Measurements from ENCODE around the gene SBF2.
"Not testable (repeated sequence)": the region's sequence is repeated elsewhere in the genome, so short reads cannot be mapped to it uniquely, and the experiment has no call there.

The SBF2 gene

GRCh38 chr11:10109806-10110205 is 184.2 kb downstream of the SBF2 start:
- no peak for DNase-seq

GRCh38 chr11:10108915-10109680 is 184.9 kb downstream of the SBF2 start:
- no peak for DNase-seq

GRCh38 chr11:10107497-10107896 is 186.5 kb downstream of the SBF2 start:
- DNase-seq: no peak

DNA sequence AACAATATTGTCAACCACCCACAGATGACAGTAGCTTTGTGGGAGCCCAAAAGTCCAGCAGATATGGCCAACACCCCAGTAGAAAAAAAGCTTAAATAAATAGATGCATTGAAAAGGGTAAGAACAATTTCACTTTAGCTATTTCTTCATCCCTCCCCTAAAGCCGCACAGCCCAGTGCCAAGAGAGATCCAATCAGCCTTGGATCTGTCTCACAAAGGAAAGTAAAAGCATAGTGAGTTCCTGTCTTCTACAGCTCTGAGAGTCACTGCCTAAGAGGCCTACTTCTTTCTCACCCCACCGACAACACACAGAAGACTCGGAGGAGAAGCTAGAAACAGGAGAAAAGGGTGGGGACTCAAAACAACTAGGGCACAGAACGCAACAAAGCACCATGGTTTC is 196.4 kb downstream of the SBF2 start:
- DNase-seq: no peak

- DNase-seq: peak in 1 of 2 donors; percentile 7
These were observed 197.0 kb downstream of the SBF2 start for GRCh38 chr11:10096987-10097386.

GRCh38 chr11:10095412-10096208 is 198.4 kb downstream of the SBF2 start:
- no peak for DNase-seq

- DNase-seq: no peak
These were observed 201.6 kb downstream of the SBF2 start for GRCh38 chr11:10092426-10092825.

- DNase-seq: peak in 1 of 2 donors; percentile 9
These were observed 202.5 kb downstream of the SBF2 start for GRCh38 chr11:10091314-10092045.

- not testable (repeated sequence) for DNase-seq
These were observed 206.1 kb downstream of the SBF2 start for GRCh38 chr11:10087923-10088225.

DNA sequence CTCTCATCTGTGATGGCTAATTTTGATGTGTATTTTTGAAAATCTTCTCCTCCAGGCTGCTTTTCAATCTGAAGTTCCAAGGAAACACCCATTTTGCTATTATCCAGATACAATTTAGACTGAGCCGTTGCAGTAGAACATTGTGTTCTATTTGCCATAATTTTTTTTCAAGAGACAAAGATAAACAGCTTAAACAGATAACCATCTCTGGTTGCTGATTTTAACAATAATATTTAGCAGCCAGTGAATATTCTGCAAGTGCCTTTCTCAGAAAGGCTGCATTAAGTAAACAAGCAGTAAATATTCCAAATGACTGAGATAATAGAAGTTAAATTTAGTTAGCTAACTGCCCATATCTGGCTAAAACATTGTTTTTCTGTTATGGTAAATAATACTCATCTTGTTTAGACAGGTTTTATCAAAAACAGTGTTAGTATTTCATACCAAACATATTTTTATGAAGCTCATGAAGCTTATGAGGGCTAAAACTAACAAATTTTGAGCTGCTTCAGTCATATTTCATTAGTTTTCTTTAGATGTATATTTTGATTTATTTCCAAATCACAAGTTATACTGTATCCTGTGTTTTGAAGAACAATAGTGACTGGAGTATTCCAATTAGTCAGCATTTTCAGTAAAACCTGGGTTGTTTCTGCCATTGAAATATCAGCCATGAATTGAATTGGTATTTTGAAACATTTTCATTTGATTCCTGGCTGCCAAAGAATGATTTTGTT is 206.7 kb downstream of the SBF2 start:
- no peak for DNase-seq

DNA sequence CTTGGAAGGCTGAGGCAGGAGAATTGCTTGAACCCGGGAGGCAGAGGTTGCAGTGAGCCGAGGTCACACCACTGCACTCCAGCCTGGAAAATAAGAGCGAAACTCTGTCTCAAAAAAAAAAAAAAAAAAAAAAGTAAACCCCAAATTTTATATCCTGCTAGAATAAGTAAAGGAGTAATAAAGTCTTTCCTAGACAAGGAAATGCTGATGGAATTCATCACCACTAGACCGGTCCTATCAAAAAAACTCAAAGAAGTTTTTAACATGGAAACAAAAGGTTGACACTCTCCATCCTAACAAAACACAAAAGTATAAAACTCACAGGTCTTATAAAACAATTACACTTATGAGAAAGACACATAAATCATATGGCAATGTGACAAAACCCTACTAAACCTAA is 213.9 kb downstream of the SBF2 start:
- no peak for DNase-seq

- peak; percentile 13 to 34 for DNase-seq
These were observed 217.4 kb downstream of the SBF2 start for GRCh38 chr11:10076458-10077141.

DNA sequence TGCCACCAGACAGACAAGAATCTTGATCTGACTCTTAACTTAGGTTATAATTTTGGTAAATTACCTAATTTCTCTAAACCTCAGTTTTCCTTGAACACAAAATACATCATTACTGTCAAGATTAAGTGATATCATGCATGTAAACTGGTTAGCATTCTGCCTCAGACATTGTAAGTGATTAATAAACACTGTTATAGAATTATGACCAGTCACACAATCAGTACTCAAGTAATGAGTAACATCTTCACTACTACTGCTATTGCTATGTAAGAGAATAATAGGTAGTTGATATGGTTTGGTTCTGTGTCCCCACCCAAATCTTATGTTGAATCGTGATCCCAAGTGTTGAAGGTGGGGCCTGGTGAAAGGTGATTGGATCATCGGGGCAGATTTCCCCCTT is 218.9 kb downstream of the SBF2 start:
- DNase-seq: no peak

- no peak for DNase-seq
These were observed 221.2 kb downstream of the SBF2 start for GRCh38 chr11:10072841-10073240.

GRCh38 chr11:10072142-10072541 is 221.9 kb downstream of the SBF2 start:
- DNase-seq: no peak

- DNase-seq: no peak
These were observed 226.3 kb downstream of the SBF2 start for GRCh38 chr11:10067629-10068300.

- DNase-seq: no peak
These were observed 227.6 kb downstream of the SBF2 start for GRCh38 chr11:10066441-10066840.

DNA sequence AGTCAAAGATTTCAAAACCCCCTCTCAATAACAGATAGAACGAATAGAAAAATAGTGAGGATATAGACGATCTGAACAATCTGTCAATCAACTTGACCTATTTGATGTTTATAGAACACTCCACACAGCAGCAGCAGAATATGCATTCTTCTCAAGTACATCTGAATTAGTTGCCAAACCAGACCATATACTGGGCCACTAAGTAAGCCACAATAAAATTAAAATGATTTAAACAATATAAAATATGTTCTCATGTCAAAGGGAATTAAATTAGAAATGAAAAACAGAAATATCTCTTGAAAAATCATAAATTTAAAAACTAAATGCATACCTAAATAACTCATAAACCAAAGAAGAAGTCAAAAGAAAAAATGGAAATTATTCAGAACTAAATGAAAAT is 229.2 kb downstream of the SBF2 start:
- DNase-seq: no peak

- DNase-seq: no peak
These were observed 235.7 kb downstream of the SBF2 start for GRCh38 chr11:10058356-10058755.

DNA sequence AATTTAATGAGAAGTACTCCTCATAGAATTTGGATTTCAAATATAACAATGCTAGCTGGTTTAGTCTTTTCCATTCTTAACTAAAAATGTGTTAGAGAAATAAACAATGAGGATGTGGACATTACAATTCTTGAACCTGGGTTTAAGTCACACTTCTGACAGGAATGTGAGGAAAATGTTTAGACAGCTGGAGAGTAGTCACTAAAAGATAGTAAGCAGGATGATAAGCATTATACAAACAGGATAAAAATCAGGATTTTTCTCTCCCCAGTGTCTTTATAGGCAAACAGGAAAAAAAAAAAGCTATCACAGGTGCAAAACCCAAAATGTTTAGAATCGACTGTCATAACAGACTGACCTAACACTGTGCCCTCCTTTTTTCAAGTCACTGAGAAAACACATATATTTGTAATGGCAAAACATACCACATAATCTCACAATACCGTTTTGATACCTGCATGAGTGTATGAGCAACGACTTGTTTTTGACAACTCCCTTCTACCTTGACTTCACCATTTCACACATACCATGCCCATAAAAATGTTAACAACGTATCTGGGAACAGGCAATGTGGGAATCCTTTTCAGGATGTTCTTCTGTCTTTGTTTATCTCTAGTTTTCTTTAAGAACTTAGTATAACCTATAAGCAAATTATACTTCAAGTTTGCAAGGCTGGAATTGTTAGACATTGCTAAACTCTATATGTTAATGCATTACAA is 242.0 kb downstream of the SBF2 start:
- no peak for DNase-seq

DNA sequence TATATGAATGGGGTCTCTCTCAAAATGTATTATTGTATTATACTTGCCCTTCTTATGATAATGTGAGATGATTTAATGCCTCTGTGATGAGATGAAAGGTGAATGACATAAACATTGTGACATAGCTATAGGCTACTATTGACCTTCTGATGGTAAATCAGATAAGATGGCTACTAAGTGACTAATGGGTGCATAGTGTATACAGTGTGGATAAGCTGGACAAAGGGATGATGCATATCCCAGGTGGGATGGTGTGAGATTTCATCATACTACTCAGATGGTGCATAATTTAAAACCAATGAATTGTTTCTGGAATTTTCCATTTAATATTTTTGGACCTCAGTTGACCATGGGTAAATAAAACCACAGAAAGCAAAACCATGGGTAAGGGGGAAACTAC is 243.5 kb downstream of the SBF2 start:
- no peak for DNase-seq

Data from inflammatory macrophage (primary cell).